Stimulated activated CD4-positive, alpha-beta T cell treated with anti-CD3 and anti-CD28 coated beads, Interleukin-1b, Interleukin-23, amount 100 ng/mL, for 1 hour (primary cell): ENCODE measurements around the gene POU6F2.
"Not testable (repeated sequence)": the region's sequence is repeated elsewhere in the genome, so short reads cannot be mapped to it uniquely, and the experiment has no call there.

Source experiments
- DNase-seq, 2 donors: peaks; one replicate each; pipeline ENCODE4 v3.0.0-alpha.2; 2020; ENCODE audit warnings: low read depth in 2 of 2

The POU6F2 gene

DNA sequence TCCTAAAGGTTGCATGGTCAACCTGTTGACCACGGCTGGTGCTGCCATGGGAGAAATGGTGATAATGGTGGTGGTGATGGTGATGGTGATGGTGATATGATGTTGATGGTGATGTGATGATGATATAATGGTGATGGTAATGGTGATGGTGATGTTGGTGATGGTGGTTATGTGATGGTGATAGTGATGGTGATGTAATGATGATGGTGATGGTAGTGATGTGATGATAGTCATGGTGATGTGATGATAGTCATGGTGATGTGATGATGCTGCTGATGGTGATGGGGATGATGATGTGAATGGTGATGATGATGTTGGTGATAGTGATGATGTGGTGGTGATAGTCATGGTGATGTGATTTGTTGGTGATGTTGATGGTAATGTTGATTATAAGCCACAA, 23.9 kb downstream of the POU6F2 start:
- DNase-seq = no peak

DNA sequence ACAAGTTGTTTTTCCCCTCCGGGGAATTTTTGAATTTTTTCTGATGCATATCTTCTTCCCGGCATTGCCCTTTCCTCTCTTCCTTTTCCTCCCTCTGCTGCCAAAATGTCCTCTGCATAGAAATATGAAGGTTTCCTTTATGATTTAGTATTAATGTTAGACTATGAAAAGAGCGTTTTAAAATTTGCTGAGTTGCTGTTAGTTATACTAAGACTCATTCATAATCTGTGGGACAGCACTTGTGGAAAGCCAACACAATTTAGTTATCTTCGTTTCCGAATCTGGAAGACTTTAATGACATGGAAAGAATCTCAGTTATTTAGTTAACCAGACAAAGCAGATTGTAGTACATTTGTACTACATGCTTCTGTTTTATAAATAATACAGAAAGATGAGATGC, 25.0 kb downstream of the POU6F2 start:
- DNase-seq = no peak

DNA sequence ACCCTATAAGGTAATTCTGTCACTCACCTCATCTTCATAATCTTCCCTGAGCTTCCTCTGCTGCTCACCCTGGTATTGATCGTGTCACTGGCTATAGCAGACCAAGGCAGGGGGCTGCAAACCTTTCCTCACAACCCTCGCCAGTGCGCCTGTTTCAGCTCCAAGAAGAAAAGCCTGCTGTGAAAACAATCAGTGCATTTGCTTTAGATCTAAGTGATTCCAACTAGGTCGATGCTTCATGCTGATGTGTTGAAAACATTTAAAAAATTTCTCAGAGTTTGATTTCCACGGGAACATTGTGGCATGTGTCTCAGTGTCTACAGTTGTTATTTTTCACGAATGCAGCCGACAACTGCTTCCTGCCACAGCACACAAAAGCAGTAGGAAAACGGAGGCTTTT, 27.3 kb downstream of the POU6F2 start:
- DNase-seq = no peak

DNA sequence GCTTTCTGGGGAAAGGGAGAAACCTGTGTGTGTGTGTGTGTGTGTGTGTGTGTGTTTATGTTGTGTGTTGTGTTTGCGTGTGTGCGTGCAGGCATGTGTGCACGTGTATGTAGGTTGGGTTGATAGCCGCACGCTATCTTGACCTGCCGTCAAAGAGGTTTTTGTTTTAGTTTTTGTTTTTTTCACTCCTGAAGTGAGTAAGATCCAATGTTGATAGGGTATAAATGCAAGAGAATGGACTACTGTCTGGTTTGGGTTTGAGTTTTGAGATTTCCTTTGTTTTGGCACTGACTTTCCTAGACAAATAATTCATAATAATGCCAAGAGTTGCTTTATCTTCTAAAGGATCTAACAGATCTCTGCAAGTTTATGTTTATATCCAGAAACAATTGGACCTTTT, 27.8 kb downstream of the POU6F2 start:
- no peak for DNase-seq

DNA sequence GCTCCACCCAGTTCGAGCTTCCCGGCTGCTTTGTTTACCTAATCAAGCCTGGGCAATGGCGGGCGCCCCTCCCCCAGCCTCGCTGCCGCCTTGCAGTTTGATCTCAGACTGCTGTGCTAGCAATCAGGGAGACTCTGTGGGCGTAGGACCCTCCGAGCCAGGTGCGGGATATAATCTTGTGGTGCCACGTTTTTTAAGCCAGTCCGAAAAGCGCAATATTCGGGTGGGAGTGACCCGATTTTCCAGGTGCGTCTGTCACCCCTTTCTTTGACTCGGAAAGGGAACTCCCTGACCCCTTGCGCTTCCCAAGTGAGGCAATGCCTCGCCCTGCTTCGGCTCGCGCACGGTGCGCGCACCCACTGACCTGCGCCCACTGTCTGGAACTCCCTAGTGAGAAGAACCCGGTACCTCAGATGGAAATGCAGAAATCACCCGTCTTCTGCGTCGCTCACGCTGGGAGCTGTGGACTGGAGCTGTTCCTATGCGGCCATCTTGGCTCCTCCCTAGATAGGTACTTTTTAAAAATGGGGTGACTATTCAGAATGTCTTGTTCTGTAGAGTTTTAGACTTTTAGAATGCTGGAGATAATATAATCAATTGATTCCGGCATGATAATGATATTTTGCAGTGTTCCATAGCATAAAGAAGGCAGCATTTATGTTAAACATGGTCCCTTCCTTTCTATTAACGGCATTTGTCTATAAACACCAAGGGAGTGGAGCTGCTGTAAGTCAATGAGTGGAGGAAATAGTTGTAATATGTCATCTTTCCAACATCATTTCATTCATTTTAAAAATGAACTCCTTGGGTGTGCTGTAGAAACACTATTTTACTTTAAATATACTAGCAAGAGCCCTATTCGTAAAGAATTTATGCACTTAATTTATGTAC, 35.6 kb downstream of the POU6F2 start:
- DNase-seq = not testable (repeated sequence)

DNA sequence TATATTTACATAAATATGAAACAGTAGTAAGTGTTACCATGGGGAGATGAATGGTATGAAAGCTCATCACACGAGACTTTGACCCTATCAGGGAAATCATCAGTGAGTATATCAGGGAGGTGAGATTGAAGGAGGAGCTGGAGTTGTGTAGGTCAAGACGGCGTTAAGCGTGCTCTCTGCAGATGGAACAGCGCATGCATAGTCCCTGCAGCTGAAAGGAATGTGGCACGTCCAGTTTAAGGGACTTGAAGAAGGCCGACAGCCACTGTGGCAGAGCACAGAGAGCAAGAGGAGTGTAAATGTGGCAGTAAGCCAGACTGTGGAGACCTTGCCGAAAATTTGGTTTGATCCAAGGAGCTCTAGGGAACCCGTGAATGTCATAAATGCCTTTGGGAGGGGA, 38.9 kb downstream of the POU6F2 start:
- no peak for DNase-seq

DNA sequence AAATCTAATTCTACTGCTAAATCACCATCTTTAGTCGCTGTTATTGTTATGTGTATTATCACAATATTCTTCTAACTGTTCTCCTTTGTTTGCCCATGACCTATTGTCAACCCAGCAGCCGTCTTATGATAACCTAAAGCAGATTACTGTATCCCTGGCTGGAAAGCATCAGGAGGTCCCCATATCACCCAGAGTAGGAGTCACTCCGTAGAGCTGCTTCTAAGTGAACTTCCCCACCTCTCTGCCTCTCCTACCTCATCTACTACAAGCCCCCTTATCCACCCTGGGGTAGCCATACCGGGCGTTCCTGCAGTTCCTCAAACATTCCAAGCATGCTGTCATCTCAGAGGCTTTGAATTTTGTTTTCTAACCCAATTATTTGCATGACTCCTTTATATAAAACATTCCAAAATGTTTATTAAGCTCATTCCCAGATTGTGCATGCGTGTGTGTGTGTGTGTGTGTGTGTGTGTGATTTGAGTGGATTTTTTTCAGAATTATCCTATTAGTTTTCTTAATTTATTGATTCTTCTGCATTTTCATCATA, 39.7 kb downstream of the POU6F2 start:
- DNase-seq = no peak

DNA sequence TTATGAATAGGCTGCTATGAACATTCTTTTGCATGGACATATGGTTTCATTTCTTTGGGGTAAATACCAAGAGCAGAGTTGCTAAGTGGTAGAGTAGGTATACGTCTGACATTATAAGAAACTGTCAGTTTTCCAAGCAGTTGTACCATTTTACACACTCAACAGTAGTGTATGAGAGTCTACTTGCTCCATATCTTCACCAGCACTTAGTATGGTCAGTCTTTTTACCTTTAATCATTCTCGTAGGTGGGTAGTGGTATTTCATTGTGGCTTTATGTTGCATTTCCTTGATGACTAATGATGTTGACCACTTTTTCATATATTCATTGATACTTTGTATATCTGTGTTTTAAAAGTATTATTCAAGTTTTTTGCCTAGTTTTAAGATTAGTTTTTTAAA, 45.1 kb downstream of the POU6F2 start:
- no peak for DNase-seq

DNA sequence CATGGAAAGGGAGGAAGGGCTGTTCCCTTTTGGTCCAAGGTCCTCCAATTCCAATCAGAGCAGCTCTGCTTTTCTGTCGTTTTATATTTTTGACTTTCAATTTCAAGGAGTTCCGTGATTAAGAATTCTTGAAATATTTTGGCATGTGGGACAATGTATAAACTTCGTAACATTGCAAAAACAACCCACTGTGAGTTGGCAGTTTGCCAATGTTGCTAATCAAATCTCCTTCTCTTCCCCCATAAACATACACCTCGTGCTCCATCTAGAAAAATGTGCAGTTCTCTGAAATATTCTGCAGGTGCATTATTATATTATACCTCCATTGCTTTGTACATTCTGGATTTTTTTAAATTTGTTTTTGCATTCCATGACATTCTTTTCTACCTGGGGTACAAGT, 49.8 kb downstream of the POU6F2 start:
- DNase-seq = no peak

DNA sequence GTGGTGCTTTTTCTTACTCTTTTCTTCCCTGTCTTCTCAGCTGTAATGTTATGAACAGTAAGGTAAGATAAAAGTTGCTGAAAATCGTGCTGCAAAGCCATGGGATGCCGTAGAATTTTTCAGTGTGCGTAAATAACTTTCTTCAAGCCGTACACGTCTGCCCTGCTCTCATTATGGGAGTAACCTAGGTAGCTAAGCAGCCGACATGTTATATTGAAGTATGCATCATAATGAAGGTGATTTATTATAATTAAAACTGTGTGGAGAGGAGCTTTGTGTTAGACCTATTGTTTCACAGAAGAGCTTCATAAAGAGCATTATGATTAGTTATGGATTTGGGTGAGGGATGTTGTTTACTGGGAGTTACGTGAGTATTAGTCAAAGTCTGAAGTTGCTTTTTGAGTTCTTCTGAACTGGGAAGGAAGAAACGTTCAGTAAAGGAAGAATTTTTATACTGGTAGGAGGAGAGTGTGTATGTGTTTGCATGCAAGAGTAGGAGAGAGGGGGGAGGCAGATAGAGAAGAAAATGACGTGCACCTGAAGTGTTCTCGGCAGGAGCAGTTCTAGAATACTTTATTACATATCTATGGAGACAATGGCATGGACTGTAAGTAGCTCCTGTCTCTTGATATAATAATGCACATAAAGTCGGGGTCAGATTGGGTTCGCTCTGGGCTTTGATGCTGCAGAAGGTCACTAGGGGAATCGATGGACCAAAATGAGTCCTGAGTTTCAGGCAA, 56.3 kb downstream of the POU6F2 start:
- no peak for DNase-seq

DNA sequence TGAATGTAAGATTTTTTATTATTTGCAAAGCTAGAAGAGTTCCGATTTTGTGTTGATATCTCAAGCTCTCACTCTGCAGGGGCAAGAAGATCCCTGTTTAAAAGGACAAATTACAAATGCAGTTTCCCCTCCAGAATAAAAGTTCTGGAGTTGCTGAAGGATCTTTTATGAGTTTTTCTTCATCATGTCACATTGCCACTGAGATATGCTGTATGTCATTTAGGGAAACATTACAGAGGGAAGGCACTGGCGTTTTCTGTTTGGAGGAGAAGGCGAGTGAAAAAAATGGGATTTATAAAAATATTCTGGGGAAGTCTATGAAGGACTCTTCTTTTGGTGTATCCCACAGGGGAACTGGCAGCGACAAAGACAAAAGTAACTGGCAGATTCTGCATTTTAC, 57.4 kb downstream of the POU6F2 start:
- DNase-seq = no peak

DNA sequence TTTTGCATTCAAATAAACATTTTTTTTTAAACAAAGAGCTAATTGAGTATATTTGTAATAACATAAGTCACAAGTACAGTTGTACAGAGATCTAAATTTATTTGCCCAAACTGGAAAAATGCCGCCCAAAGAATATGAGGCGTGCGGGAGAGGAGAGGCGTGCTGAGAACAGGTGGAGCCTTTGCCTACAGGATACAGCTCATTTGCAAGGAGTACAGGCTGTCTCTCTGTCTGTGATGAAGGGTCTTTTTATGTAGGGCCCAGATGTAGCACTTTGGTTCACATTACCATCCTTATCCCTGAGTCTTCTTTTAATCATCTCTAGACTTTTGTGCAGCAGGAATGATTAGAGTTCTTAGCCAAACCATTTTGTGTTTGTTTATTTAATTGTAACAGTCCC, 58.2 kb downstream of the POU6F2 start:
- no peak for DNase-seq

DNA sequence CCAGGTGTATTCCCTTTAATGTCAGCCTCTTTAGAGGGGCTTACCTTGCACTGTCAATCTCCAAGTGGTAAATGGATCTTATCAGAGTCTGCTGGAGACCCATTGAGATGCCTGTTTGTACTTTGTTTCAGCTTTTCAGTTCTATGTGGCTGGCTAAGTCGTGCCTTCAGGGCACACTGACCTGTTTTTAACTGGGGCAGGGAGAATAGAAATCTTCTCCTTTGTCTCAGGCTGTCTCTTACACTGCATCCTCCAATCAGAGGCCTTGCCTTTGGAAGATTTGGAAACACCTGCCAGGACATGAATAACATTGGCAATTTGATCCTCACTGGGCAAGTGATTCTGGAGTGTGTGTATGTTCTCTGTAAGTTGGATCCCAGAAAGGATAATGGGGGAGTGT, 65.0 kb downstream of the POU6F2 start:
- no peak for DNase-seq

DNA sequence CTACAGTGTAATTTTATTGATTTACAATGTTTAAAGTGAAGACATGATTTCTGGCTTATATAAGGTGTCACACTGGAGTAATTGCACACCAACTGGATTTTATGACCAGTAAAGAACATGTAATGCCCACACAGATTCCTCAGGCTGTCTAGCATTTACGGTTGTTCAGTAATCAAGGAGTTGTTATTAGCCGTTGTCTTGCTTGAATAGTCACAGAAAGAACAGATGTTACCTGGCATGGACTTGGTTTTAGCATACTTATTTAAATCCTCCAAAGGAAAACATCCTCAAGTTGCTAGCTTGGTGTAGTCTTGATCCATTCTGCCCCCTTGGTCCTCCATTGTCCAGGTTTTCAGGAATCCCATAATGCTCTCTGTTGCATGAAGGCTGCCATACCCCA, 65.8 kb downstream of the POU6F2 start:
- DNase-seq = no peak

DNA sequence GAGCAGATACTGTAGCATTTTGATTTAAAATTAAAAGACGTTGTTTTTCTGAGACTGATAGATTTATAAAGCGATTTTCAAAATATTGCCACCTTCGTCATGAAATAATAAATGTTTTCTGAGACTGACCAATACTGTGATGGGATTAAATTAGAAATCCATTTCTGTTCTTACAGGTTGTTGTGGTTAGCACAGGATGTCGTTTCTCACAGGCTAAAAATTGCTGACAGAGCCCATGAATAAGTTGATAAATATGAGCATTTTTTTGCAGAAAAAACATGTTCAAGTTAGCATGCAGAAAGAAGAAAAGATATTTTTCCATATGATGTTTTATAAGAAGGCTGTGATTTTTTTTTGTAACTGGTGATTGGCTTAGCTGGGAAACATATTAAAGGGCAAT, 66.8 kb downstream of the POU6F2 start:
- DNase-seq = no peak

DNA sequence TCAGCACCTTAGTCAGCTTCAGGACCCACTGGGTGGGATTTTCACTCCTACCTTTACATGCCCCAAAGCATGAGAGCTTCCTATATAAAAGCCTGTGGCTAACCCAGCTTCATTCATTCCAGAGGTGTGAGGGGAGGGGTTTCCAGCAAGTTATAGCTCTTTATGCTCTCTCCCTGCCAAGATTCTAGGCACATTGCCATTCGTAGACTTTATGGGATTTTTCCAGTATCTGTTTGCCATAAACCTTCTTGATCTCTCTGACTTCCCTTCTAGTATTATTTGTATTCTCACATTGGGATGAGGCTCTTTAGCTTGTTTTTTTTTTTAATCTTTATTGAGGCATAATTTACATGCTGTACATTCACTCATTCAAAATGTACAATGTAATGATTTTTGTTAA, 67.5 kb downstream of the POU6F2 start:
- no peak for DNase-seq

DNA sequence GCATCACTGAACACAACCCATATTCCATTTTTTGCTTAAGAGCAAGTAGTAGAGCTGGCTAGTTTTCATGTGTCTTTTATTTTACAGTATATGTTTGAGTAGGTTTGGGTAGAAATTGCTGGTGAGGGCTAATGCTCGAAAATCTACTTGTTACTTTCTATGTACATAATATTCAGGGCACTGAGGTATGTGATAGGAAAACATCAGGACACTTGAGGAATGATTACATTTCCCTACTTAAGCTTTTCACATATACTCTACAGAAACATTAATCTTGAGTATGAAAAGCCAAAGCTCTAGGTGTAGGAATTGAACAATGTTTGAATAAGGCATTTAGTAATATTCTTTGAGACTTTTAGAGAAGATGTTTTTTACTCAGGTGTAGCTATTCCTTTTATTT, 73.6 kb downstream of the POU6F2 start:
- no peak for DNase-seq

DNA sequence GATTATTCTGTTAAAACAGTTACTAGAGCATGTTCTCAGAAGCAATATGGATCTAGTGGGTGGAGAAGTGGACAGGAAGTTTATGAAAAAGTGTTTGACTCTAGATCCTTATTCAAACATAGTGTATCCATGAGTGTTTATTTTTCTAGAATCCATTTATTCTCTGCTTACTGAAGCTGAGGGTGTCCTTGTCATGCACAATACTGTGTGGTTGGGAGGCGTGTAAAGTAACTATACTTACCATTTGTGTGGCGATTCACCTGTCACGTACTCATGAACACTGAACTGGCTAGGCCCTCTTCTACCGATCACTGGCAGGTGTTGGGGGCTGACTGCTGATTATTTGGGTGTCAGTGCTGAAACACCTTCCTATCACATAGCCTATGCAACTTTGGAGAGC, 74.0 kb downstream of the POU6F2 start:
- no peak for DNase-seq

DNA sequence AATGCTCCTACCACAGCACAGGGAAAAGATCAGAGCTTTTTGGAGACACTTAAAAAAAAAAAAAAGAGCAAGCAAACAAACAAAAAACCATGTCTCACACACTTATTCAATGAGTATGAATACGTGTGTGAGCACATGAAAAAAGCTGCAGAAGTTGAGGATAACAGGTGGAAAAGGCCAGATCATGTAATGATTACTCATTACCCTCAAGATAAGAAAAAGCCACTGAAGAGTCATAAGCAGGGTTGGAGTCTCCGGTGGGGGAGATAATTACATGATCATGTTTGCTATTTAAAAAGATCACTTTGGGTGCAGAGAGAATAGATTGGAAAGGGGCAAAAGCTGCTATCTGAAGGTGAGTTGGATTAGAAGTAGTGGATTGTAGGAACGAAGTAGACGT, 77.0 kb downstream of the POU6F2 start:
- DNase-seq = no peak

DNA sequence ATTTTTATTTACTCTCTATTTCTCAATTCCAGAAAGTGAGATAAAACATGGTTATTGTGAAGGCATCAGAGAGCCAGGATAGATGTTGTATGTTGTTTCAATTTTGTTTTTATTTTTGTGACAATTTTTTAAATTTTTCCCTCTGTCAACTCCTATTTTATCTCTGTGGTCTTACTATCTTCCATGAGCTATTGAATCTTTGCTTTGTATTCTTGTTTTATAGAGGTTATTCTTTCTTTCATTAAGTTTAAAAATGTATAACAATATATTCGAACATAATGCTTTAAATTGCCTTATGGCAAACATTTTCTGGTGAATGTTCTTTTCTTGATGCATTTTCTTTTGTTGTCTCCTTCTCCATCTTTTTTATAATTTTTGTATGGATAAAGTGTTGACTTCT, 78.4 kb downstream of the POU6F2 start:
- no peak for DNase-seq

DNA sequence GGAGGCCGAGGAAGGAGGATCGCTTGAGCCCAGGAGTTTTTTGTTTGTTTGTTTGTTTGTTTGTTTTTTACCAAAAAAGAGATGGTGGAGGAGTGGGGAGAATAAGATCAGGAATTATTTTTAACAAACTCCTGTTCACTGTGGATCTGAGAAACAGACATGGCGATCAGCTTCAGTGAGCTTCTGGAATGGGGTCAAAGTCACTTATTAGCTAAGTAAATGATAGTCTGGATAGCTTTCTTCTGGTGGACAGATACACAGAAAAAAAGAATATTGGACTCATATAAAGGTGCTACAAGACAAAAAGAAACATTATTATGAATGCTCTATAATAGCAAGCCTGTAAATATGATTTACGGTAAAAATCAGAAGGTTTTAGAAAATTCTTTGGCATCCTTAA, 85.1 kb downstream of the POU6F2 start:
- DNase-seq = no peak

DNA sequence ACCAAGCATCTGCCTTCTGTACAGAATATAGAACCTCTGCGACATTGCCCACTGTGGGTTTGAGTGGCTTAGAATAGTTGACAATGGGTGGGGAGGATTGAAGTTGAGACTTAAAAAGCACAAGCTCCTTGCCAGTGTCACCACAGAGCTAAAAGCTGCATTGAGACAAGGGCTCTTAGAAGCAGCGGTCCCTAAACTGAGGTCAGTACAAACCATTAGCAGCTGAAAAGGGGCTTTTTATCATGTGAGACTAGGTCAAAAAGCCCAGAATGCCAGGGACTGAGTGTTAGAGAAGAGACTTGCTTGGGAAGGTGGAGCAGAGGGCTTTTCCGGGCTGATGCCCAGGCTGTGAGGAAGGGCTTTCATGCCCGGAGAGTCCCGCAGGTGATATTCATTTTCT, 91.3 kb downstream of the POU6F2 start:
- no peak for DNase-seq
